DMS153 (cell line): ENCODE data around the gene SULT1E1.

Experiments used
- DNase-seq: peaks from one replicate; lab custom pipeline; 2025; lab: John Stamatoyannopoulos, UW

SULT1E1 gene, protein sequence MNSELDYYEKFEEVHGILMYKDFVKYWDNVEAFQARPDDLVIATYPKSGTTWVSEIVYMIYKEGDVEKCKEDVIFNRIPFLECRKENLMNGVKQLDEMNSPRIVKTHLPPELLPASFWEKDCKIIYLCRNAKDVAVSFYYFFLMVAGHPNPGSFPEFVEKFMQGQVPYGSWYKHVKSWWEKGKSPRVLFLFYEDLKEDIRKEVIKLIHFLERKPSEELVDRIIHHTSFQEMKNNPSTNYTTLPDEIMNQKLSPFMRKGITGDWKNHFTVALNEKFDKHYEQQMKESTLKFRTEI

DNA sequence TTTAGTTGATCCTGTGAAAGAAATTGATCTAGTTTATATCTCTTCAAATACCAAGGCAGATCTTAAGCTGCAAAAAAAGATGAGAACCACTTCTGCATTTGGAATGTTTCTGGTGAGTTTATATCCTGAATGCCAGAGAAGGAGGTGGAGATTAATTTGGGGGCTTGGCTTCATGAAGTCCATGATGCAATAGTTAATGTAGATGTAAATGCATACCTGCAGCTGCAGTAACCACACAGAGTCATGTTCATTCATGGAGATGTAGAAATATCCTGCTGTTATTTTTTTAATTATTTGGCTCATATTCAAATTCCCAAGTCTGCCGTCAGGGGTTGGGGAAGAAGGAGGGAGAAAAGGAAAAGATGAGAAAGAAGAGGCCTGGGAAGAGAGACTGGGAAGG, at the start of gene SULT1E1:
TSS of gene SULT1E1 (minus strand) at position 94 of the 400 bp plus-strand sequence. CDS start 2,501 bp downstream, outside the sequence.
- no peak for DNase-seq

DNA sequence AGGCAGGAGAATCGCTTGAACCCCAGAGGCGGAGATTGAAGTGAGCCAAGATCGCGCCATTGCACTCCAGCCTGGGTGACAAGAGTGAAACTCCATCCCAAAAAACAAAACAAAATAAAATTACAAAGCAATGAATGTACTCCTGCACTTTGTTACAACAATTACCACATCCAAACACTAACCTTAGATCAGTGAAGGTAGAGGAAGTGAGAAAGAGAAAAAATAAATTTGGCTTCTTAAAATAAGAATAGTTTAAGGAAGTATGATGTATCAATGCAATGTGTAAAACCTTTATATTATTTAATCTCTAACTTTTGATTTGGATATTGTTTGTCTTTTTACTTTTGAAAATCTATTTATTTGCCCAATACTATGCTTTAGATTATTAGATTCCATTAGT, 49.2 kb upstream of the SULT1E1 start:
- DNase-seq, result no peak

DNA sequence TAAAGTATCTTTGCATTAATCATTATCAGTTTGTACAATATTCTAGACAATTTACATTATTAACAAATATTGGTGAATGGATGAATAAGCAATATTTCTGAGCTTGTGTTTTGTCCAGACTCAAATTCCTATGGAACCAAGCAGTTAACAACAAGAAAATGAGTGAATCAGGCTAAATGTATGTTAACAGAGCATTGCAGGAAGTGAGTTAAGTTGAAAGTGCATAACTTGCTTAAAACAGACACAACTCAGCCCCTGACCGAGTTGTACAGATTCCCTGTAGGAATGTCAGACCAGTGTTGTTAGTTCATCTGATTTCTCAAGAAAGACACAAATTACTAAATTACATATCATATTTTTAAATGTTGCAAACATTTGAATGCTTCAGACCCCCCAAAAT, 47.2 kb upstream of the SULT1E1 start:
- DNase-seq, result no peak

DNA sequence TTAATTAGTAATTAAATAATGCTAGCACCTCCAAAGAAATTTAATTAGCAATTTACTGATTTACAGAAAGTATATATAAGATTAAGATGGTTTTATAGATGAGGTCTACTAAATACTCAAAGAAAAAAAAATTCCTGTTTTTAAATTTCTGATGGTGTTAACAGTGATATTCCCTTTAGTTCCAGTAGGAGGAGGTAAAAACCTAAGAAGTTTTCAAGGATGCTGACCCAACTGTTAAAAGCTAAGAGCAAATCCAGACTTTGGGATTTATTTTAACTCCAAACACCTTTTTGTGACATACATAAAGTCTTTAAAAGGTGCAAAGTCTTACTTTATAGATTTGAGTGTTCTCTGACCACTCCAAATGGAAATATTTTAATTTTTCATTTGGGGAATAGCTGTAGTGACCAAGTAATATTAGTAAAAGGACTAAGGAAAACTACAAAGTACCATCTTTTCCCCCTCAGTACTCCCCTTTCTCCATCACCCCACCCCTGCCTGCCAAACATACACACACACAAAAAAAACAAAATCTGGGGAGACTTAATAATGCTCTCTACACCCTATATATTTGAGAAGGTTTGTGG, 36.7 kb upstream of the SULT1E1 start:
- DNase-seq, result no peak

DNA sequence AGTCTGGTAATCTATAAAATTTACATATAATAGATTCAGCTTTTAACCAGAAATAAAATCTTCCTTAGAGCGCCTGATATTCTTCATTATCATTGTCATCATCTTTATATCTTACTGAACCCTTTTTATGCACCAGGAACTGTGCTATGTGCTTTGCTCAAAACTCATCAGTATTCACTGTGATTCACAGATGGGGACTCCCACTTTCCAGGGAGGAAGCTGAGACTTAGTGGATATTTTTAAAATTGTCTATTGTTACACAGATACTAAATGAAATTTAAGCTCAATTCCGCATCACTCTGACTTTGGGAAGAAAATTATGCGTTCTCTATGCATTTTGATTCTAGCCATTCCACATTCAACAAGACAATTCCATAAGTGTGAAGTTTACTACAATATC, 34.8 kb upstream of the SULT1E1 start:
- no peak for DNase-seq

DNA sequence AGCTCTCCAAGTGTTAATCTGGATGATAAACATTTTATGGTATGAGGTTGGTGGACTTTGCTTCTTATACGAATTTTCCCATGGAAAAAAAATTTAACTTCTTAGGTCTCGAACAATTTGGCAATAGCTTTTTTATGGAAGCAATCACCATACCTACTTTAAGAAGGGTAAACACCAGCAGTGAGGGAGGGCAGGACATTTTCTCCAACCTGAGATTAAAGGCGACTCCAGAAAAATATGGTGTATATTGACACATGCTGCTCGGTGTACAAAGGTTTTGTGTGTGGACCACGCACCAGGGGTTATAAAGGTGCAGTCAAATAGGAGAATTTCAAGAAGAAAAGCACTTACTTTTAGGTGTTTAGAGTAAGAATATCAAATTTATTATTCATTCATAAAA, 34.2 kb upstream of the SULT1E1 start:
- DNase-seq, result no peak

DNA sequence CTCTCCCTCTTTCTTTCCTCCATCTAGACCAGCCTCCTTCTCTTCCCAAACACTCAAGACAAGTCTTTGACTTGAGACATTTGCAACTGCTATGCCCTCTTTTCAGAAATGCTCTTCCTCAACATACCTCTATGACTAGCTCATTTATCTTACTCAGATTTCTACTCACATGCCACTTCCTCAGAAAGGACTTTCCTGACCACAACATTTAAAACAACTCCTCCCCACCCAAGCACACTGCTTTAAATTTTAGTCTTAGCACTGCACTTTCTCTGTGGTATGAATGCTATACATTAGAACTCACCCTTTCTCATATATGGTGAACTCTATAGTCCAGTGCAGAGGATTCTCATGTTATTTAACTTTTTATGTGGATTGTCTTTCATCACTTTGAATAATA, 28.4 kb upstream of the SULT1E1 start:
- no peak for DNase-seq

DNA sequence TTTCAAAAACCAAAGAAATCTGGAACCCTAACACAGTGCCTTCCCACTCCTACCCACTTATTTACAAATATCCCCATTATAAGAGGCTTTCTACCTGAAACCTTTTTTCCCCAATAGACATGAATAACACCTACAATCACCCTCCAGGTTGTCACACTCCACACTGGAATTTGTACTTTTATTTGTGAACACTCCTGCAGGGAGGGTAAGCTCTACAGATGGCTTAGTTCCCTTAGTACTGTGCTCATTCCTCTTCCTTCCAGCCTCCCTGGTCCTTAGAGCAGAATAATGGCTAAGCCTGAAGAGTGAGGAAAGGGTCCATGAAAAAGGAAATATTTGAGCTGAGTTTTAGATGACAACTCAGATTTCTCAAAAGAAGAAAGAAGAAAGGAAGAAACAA, 22.2 kb upstream of the SULT1E1 start:
- no peak for DNase-seq

DNA sequence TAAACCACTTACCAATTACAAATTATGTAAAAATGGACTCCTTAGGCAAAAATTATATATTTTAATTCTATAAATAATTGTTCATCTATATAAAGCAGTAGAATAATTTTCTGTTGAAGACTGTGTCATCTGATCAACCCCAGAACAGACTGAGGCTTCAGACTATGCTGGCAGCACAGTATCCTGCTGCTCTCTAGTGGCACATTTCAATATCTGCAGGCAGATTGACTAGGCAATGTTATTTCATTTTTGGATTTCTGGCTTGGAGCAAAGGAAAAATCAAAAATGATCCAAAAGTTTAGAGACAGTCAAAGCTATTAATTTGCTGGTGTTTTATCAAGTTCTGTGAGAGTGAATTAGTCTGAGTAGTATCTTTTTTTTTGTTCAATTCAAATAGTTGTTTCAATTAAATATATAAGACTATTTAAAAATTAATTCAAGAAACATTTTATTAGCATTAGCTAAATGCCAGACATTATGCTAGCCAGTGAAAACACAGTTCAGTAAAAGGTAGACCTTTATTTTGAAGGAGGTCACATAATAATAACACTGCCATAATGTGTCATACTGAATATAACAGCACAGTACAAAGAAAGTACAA, 21.3 kb upstream of the SULT1E1 start:
- DNase-seq, result peak; percentile 10

DNA sequence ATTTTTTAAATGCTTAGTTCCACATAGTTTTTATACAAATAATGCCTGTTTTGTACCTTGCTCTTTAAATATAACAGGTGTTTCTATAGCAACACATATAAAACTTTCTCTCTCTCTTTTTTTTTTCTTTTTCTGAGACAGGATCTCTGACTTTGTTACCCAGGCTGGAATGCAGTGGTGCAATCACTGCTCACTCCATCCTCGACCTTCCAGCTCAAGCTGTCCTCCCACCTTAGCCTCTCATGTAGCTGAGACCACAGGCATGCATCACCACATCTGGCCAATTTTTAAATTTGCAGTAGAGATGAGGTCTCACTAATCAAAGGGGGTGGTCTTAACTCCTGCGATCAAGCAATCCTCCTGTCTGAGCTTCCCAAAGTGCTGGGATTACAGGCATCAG, 18.3 kb upstream of the SULT1E1 start:
- DNase-seq, result no peak

DNA sequence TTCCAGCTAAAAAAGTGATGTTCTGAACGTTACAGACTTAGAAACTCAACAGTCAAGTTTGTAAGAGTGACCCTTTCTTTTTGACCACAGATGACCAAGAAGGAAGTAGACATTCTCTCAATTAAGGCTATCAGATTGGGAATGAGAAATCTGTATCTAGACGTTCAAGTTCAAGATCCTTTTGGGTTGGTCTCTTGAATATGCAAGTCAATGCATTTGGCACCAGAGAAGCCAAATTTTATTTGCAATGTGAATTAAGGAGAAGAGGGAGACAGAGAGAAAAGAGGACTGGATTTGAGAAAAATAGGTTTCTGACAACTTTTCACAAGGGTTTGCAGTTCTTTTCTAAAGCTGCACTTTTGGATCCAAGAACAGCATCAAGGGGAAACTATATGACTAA, 17.5 kb upstream of the SULT1E1 start:
- no peak for DNase-seq

DNA sequence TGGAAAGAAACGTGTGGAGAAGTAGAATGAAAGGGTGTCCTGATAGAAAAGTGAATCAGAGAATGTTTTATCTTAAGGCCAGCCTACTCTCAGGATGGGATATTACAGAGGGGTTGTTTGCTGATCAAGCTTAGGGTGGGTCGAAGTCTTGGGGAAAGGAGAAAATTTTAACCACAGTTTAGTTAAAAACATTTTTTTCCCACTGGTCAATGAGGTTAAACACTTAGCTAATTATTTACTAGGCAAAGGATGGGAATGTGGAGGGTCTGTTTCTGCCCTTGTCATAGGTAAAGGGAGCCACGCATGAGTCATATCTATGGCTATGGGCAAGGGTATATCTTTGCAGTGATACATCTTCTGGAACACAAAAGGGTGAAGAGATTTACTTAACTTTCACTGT, 16.1 kb upstream of the SULT1E1 start:
- DNase-seq, result no peak

DNA sequence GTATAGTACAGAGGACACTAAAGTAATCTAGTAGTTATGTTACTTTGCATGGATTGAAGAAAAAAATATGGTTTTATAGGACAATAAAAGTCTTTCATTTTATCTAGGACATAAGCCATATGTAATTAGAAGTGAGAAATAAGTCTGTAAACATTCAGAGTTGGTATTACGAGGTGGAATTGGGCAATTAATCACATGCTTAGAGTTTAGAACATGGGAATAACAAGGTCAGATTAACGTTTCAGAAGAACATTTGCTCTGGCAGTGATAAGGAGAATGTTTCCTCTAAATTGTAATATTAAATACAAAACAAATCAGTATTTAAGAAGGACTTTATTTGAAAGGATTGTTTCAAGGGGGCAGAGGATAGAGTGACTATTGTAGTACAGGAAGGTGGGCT, 15.6 kb upstream of the SULT1E1 start:
- no peak for DNase-seq

DNA sequence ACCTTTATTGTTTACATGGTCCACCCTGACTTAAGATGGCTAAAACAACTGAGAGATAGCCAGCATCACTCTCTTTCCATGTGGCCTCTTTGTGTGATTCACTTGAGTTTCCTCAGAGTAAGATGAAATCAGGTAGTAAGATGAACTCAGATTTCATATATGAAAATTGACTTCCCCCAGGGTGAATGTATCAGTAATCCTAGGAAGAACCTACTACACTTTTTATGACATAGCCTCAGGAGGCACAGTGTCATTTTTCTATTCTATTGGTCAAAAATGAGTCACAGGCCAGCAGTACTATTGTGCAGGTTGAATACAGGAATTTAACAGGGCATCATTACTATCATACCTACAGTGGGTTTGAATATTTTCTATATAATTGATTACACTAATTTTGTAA, 14.6 kb upstream of the SULT1E1 start:
- no peak for DNase-seq

DNA sequence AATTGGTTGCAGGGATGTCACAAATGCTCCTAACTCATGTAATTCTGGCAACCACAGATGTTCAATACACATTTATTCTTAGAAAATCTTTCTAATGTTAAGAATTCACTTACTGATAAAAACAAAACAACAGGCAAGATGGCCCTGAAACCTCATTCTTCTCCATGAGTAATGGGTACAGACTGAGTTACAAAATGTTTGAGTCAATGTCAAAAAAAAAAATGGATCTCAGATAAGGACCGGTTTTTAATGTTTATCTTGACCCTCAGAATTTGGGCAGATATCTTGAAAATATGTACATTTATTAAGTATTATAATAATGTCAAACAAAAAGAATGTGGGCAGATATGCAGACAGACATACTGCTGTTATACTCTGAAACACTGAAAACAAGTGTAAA, 1.8 kb upstream of the SULT1E1 start:
- DNase-seq, result no peak

DNA sequence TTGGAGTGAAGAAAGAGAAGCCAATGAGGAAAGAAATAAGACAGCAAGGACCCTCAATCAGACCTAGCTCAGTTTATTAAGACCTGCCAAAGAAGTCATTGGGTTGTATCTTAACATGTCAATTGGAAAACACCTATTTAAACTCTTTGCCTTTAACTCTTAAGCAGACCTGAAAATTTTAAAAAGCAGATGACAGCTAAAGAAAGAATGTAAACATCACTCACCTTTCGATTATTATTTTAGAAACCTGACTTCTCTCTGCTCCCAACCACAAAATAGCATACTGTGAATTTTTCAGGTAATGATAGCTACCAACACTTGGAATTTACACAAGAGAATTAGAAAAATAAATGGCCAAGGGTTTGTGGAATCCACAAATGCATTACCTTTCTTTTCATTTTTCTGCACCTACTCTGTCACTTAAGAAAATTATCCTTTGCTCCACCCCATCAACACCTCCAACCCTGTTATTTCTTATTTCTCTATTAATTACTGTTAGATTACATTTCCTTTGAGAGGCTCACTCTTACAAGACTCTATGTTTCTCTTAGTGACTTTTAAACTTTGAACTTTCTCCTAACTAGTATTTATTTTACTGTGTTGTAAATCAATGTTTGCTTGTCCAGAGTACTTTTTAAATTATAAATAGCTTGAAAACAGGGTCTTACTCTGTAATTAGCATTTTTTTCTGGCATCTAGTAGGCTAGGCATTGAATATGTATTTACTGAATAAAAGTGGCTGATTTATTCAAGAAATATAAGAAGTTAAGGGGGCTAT, 765 bp upstream of the SULT1E1 start:
- DNase-seq, result no peak

DNA sequence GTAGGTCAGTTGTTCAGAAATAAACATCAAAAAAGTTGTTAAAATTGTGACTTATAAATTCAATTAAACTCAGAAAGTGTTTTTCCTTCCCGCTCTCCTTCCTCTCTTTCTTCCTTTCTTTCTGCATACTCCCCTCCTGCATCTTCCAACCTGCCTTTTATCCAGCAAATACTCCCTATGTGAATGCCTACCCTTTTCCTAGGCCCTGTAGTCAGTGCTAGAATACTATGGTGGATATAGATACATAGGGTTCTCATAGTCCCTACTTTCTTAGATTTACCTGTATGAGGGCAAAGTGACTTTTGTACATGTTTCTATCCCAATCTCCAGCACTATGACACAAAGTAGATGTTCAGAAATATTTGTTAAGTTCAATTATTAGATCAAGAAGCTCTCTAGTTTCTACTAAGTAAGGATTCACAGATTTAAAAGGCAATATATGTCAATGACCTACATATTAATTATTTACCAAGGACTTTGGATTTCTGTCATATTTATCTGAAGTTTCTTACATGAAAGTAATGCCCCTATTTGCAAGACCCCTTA, 732 bp downstream of the SULT1E1 start:
- DNase-seq, result no peak

DNA sequence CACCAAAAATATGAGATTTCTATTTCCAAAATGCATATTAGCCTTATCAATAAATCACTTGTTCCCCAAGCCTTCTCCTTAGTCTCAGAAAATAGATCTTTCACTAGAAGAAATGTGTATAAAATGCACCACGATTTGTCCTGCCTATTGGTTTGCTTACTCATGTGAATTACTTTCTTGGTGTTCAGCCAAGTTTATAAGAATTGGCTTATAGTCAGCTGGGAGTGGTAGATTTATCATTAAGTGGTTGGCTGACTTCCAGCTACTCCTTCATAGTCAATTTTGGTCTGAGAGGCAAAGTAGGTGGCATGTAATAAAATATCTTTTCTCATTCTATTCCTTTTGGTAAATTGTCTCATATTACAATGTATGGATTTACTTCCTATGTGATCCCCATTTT, 1.3 kb downstream of the SULT1E1 start:
- peak; percentile 64 for DNase-seq

DNA sequence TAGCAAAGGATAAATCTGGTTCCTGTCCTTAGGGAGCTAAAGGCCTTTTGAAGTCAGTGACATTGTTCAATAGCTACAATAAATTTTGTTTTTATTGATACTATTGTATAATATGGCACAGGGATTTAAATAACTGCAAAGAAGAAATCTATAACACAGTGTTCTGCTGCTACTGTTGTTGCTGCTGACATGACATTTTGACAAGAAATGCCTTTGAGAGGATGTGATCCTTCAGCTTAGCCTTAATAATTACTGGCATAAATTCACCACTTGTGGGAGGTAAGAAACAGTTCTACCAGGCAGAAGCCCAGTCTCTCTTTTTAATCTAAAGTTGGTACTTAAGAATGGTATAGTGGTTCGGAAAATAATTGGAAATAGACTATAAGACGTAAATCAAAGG, 4.1 kb downstream of the SULT1E1 start:
- no peak for DNase-seq

DNA sequence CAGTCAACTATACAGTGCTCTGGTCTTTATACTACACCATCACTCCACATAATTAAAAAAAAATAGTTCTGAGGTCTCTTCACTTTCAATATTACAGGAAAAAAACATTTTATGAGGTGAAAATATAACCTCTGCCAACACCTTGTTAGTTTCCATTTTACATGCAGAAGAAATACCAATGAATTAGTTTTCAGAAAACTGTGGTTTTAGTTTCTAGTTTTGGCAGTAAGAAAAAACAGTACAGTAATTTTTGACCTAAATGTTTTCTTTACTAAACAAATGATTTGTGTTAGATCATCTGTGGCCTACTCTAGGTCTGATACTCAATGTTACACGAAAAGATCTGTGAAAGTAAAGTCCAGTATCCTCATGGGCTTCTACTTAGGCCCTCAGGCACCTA, 10.0 kb downstream of the SULT1E1 start:
- DNase-seq, result no peak

DNA sequence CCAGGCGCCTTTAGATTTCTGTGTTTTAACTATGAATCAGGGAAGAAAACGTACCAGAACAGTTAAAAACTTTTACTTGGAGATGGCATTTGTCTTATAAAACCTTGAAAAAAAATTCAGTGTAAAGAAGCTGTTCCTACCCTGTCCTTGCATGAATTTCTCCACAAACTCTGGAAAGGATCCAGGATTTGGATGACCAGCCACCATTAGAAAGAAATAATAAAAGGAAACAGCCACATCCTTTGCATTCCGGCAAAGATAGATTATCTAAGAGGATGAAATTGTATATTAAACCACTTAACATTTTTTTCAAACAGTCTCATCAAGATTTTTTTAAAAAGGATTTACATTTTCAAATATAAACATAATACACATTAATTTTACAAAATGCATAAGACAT, 10.6 kb downstream of the SULT1E1 start:
- DNase-seq, result no peak

DNA sequence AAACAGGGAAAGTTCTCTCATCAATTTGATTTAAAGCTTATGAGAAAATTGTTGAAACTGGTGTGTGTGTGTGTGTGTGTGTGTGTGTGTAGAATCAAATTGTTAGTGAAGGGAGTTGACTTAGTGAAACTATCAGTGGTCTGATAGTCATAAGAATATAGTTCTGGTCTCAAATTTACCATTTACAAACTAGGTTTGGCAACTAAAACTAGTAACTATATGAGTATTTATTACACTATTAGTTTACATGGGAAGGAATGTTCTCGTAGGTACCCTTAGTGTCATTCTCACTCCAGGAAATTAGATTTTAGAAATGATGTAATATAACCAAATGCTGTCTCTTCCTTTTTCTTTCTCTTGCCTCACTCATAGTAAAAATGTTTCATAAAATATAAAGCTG, 11.9 kb downstream of the SULT1E1 start:
- DNase-seq, result no peak

DNA sequence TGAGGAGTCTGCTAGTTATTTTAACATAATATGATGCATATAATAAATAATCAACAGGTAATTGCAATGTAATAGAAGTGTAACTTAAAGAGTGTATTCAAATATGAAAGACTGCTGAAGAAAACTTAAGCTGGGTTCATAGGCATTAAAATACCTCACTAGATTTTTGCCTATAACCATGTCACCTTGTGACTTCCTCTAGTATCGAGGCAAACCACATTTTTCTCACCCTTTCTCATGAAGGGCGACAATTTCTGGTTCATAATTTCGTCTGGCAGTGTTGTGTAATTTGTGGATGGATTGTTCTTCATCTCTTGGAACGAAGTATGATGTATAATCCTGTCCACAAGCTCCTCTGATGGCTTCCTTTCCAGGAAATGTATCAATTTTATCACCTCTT, 16.0 kb downstream of the SULT1E1 start:
- DNase-seq, result no peak
